ENCODE data around the gene HS3ST6.

- no peak for TF ChIP-seq EZH2phosphoT487 (IDR thresholded peaks at IDR 0.05)
- no peak for TF ChIP-seq CTCF (IDR thresholded peaks at IDR 0.05)
Measured at GRCh38 chr16:1960665-1961630, 42.7 kb upstream of the HS3ST6 start.
